GM21447 (cell line): ENCODE data around the gene RPS15.

Experiments used
- ATAC-seq: cut with Tn5 transposase; IDR thresholded peaks from one replicate; pipeline ENCODE4 v1.9.1; 2021; ENCODE audit not compliant: unreplicated experiment

RPS15 gene

DNA sequence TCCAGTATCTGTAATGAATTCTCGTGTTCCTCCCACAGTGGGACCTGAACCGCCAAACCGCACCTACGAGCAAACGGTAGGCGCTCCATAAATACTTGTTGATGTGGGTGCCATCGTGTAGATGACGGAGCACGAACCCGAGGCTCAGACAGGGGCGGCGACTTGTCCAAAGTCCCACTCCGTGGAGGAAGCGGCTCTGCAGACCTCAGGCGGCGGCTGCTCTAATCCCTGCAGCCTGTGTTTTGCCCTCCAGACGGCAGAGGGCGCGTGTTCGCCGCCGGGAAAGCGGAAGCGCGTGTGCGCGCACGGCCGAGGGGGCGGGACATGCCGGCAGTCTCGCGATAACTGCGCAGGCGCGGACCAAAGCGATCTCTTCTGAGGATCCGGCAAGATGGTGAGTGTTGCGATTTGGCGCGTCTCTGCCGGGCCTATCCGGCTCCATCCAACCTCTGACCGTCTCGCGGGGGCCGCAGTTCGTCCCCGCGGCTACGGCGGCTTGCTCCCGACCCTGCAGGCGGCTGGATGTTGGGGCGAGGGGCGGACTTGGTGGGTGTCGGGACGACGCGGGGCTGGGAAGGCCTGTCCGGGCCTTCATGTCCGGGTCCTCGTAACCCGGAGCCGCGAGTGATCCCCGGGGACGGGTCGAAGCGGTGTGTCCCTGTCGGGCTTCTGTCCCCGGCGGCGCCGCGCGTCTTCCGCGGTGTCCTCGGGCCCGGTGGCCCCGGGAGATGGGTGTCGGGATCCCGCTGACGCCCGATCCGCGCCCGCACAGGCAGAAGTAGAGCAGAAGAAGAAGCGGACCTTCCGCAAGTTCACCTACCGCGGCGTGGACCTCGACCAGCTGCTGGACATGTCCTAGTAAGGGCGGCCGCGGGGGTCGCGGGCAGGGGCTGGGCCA is at the start of gene RPS15:
TSS of gene RPS15 (plus strand) at position 362 of the 898 bp plus-strand sequence. CDS start at position 392, 30 bp downstream.
- peak; percentile 78 for ATAC-seq

- ATAC-seq, result no peak
These were observed 49.6 kb upstream of the RPS15 start for GRCh38 chr19:1388637-1389026.

- ATAC-seq, result no peak
These were observed 48.9 kb upstream of the RPS15 start for GRCh38 chr19:1389033-1389940.

DNA sequence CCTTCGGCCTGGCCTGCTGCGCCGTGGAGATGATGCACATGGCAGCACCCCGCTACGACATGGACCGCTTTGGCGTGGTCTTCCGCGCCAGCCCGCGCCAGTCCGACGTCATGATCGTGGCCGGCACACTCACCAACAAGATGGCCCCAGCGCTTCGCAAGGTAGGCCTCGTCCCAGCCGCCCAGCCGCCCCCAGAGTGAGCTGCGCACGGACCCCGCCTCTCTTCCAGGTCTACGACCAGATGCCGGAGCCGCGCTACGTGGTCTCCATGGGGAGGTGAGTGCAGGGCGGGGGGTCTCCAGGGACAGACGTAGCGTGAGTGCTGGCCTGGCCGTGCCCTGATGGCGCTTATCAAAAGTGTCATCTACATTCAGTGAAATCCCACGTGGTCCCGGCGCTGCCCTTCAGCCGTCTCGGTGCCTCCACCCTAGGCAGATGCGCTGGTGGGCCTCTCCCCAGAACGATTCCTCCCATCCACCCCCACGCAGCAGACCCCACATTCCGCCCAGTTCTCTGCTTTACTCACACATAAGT is 47.2 kb upstream of the RPS15 start:
- ATAC-seq, result no peak

DNA sequence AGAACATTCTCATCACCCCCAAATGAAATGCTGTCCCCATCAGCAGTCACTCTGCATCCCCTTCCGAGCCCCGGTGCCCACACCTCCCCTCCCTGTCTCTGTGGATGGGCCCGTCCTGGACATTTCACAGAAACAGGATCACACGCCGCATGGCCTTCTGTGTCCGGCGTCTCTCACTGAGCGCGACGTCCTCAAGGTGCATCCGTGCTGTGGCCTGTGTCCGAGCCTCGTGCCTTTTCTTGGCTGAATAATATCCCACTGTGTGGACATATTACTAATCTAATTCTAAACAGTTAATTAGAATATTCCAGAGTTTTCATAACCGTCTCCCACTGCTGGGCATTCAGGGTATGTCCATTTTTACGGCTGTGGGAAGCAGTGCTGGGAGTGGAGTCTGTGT is 45.8 kb upstream of the RPS15 start:
- ATAC-seq, result no peak

- no peak for ATAC-seq
These were observed 45.2 kb upstream of the RPS15 start for GRCh38 chr19:1392939-1393530.

DNA sequence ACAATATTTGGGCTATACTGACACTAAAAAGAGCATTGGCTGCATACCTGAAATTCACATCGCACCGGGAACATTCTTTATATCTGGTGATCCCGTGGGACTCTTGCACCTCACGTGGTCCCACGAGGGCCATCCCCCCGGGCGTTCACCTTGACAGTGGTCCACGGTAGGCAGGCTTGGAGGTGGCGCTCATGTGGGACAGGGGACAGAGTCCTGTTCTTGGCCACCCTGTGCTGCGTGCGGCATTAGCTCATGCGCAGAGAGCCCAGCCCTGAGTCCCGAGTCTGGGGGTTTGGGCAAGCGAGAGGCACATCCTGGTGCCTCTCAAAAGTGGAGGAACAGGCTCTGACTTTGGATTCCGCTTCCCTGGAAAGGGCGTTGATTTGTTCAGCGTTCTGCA is 44.4 kb upstream of the RPS15 start:
- no peak for ATAC-seq

DNA sequence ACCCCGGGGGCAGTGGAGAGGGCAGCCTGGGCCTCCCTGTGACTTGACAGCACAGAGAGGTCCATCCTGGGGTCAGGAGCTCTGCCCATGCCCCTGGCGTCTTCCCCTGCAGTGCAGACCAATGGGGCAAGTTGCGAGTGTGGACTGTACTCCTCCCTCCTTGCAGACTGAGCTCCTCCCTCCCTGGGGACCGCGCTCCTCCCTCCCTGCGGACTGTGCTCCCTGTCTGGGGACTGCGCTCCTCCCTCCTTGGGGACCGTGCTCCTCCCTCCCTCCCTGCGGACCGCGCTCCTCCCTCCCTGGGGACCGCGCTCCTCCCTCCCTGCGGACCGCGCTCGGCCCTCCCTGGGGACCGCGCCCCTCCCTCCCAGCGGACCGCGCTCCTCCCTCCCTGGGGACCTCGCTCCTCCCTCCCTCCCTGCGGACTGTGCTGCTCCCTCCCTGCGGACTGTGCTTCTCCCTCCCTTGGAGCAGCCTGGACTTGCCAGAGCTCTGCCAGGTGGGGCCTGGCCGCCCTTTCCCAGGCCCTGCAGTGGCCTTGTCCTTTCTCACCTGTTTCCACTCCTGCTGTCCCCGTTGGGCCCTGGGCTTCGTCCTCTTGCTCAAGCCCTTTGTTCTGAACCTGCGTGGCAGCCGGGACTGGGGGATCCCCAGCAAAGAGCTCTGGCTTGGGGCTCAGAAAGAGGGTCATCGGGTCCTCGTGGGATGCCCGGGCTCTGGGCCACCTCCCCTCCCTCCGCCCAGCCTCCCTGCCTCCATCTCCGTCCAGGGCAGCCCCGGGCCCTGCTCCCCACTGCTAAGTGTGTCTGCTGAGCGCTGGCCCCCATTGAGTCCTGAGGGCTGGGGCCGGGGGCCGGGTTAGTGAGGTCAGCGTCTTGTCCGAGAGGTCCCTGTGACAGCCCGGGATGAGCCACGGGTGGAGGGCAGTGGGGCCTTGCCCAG is 43.7 kb upstream of the RPS15 start:
- no peak for ATAC-seq

DNA sequence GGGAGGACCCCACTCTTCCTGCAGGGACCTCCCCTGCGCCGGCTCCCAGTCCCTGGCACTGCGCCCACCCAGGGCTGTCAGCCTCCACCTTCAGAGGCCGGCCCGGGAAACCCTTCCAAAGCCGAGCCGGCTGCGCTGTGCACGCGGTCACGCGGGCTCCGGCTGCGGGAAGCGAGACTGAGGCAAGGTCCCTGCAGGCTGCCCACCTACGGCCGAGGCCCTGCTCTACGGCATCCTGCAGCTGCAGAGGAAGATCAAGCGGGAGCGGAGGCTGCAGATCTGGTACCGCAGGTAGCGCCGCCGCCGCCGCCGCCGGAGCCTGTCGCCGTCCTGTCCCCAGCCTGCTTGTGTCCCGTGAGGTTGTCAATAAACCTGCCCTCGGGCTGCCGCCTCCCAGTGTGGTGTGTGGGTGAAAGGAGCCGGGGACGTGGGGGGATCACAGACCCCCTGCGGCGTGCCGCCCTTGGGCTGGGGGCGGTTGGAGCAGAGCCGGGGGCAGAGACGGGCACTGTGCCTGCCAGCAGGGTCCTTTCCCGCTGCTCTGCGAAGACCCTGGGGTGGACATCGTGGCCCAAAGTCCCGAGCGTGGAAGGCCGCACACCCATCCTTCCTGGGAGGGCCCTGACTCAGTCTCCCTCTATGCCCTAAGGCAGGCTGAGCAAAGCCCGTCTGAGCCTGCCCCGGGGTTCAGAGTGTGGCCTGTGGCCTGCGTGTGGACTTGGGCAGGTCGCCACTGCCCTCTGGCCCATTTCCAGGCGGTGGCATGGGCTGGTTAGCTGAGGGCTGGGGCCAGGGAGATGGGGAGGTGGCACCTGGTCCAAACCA is 42.8 kb upstream of the RPS15 start:
- ATAC-seq, result no peak

DNA sequence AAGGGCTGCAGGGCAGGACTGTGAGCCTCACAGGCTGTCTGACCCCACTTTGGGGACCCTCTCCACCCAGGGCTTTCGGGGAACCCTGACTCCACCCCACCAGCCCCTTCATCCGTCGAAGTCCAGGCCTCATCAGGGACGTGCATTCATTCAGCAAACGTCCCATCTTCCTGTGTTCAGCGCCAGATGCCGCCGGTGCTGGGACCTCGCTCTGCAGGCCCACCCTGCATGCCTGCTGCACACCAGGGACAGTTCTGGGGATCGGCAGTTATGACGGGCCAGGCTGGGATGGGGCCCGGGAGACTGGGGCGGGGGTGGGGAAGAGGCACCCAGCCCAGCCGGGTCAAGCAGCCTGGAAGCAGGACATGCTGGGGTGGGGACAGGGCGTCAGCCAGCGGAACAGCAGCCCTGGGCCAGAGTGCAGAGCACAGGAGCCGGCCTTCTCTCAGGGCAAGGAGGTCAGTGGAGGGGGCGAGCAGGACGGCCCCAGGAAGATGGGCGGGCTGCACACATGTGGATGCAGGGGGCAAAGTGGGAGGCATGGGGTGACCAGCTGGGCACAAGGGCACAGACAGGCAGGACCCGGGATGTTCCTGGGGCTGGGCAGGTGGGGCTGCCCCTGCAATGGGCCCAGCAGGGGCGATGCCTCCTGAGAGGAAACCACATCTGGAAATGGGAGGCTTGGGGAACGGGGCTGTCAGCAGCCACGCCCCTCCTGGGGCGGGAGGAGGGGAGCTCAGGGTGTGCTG is 42.0 kb upstream of the RPS15 start:
- no peak for ATAC-seq

GRCh38 chr19:1396768-1397679 is 41.2 kb upstream of the RPS15 start:
- ATAC-seq, result no peak

GRCh38 chr19:1397838-1398237 is 40.4 kb upstream of the RPS15 start:
- ATAC-seq, result no peak

DNA sequence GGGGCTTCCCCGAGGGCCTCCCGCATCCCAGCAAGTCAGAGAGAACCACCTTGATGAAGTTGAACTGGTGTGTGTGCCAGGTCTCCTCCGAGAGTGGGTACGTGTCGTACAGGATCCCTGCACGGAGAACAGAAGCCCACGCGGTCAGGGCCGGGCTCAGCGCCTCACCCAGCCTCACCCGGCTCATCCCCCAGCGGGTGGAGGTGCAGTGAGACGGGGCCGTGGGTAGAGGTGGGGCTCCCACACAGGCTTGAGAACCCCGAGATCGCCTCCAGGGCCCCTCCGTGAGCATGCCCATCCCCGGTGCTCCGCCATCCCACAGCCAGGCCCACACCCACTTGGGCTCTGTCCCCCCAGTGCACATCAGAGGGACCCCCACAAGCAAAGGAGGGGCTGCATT is 39.1 kb upstream of the RPS15 start:
- ATAC-seq, result no peak

DNA sequence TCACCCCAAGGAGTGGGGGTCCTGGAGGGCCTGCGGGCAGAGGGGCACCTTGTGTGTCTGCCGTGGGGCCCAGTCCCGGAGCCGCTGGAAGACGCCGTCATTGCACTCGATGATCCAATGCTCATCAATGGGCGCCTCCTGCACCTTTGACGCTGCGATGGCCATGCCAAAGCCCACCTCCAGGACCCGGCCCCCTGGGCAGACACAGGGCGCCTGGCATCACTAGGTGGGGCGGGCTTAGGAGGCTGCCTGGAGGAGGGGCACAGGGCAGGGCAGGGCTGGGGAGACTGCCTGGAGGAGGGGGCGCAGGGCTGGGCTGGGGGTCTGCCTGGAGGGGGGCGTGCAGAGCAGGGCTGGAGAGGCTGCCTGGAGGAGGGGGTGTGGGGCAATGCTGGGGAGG is 38.5 kb upstream of the RPS15 start:
- no peak for ATAC-seq

GRCh38 chr19:1400281-1401137 is 37.7 kb upstream of the RPS15 start:
- ATAC-seq, result no peak

- no peak for ATAC-seq
These were observed 36.9 kb upstream of the RPS15 start, which contains the start of gene GAMT for GRCh38 chr19:1401138-1401888. Gene GAMT (minus strand): TSS chr19:1401542. CDS start chr19:1401476, 66 bp downstream.
